GM18526 (cell line): ENCODE measurements around the gene TSEN34.
A peak's percentile ranks its signal among the peaks of the same experiment; 100 is the strongest.

ENCODE experiments used
- POLR2A ChIP-seq: IDR thresholded peaks from 3 replicates; pipeline ENCODE4 v1.6.1; 2011; ENCODE audit not compliant: insufficient read length; ENCODE audit errors: extremely low read depth

Gene TSEN34

GRCh38 chr19:54156490-54156889, 34.6 kb upstream of the TSEN34 start:
- no peak for TF ChIP-seq POLR2A

DNA sequence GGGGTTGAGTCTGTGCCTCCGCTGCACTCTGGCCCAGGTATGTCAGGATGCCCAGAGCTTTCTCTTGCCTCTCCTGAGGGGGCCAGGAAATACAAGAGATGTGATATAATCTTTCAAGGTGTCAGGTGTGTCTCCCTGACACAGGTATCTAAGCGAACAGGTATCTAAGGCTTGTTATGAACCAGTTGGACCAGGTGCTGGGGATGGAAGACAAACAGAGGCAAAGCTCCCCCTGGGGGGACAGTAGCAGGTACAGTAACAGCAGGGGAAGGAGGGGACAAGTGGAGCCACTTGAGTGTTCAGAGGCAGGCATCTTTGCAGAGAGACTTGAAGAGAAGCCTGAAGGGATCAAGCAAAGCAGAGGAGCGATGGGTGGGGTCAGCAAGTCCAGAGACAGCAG, 34.2 kb upstream of the TSEN34 start:
- no peak for TF ChIP-seq POLR2A

DNA sequence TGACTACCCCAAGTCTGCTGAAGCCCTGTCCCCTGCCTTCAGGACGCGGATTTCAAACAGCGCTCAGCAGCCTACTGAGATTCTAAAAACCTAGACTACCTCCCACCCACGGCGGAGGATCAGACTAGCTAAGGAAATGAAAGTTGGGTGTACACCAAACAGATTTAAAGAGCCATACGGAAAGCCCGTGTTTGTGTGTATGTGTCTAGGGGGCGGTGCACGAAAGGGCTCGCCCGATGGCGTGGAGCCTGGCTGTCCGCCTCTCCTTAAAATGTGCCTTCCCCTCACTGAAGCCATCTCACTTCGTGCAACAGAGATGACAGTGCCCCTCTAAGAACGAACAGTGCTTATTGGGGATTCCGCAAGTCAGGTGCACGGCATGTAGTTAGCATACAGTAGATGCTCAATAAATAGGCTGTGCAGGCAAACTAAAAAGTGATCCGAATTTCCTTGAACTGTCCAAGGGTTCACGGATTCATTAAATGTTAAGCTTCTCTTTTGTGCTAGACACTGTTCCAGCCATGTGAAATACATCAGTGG, 32.2 kb upstream of the TSEN34 start:
- TF ChIP-seq POLR2A: no peak

GRCh38 chr19:54159352-54160181, 31.5 kb upstream of the TSEN34 start, which contains the start of gene LENG1:
Gene LENG1 (minus strand): TSS chr19:54159721. CDS start chr19:54159695, 26 bp downstream.
- peak; percentile 79 for TF ChIP-seq POLR2A

- TF ChIP-seq POLR2A: no peak
These were observed 30.8 kb upstream of the TSEN34 start for GRCh38 chr19:54160182-54160811.

- no peak for TF ChIP-seq POLR2A
These were observed 30.3 kb upstream of the TSEN34 start for GRCh38 chr19:54160854-54161253.

DNA sequence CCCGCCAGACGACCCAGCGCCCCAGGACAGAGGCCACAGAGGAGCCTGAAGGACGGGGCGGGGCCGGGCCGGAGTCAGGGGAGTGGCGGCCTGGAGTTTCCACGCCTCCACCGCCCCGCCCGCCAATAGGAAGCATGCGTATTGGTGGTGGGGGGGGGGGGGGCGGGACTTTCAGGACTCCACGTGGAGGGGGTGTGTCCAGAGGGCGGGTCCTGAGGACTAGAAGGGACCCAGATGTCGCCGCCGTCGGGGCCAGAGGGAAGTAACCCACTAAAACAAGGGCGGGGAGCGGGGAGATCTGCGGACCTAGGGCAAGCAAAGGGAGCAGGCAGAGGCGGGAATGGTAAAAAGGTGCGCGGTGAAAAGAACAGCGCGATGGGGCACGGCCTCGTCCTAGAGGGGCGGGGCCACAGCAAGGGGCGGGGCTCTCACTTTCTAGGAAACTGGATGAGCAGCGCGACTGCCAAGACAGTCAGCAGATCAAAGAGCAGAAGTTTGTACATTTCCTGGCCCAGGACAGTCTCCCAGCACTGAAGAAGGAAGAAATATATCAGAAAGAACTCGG, 28.8 kb upstream of the TSEN34 start:
- TF ChIP-seq POLR2A: no peak

DNA sequence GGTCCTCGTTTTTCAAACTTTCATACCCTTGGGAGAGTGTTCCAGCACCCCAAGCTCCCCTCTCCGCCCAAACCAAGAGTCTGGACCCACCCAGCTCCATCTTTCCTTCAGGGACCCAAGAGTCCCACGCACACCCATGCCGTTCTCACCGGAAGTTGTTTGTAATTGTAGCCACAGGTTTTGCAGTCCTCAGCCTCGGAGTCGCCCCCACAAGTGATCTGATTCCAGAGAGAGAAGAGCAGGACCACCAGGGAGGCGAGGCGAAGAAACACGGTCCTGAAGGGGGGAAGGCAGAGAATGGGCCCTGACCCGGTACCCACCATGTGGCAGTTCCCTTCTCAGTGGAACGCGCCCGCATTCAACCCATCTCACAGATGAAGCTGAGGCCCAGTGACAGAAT, 28.2 kb upstream of the TSEN34 start:
- no peak for TF ChIP-seq POLR2A

DNA sequence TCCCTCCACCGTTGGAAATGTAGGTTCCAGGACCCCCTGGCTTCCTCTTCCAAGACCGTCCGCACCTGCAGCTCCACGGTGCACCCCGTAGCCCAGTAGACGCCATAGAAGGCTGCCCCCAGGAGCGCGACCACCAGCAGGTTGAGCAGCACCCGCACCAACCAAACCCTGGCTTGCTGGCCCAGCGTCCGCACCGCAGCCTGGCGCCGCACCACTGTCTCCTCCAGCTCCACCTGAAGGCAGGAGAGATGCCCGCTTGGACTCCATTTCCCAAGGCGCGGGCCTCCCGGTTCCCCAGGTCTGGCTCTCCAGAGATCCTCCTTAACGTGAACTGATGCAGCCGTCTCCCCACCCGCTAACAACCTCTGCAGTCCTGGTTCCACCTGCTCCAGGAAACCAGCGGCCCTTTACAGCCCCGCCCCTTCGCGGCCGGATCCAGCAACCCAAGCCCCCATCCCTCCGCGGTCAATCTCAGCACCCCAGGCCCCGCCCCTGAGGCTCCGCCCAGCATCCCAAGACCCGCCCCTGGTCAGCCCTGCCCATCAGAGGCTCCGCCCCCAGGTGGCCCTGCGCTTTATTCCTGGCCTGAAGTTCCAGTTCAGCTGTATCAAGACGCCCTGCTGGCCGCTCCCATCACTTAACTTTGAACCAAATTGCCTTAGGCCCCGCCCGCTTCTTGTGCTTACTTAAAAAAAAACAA, 26.6 kb upstream of the TSEN34 start:
- no peak for TF ChIP-seq POLR2A

- no peak for TF ChIP-seq POLR2A
These were observed 25.9 kb upstream of the TSEN34 start for GRCh38 chr19:54165222-54165621.

- no peak for TF ChIP-seq POLR2A
These were observed 22.8 kb upstream of the TSEN34 start for GRCh38 chr19:54168174-54168917.

- TF ChIP-seq POLR2A: no peak
These were observed 21.9 kb upstream of the TSEN34 start for GRCh38 chr19:54169149-54169740.

- no peak for TF ChIP-seq POLR2A
These were observed 18.4 kb upstream of the TSEN34 start, which contains the start of gene TMC4 for GRCh38 chr19:54172471-54173358. Gene TMC4 (minus strand): TSS chr19:54173160. CDS start chr19:54173117, 43 bp downstream.
